Inflammatory macrophage treated with lipopolysaccharide for 4 hours (primary cell): Measurements from ENCODE around the gene ARHGAP4.

Source experiments
- DNase-seq: peaks from one replicate; pipeline ENCODE4 v3.0.0-alpha.2; 2020

ARHGAP4 gene

GRCh38 chrX:153944140-153944799, 18.2 kb upstream of the ARHGAP4 start, which contains the start of gene RENBP:
TSS of gene RENBP (minus strand) at chrX:153944643. CDS start at chrX:153944610, 33 bp downstream.
- peak; percentile 62 for DNase-seq

GRCh38 chrX:153941336-153942252, 15.5 kb upstream of the ARHGAP4 start:
- no peak for DNase-seq

DNA sequence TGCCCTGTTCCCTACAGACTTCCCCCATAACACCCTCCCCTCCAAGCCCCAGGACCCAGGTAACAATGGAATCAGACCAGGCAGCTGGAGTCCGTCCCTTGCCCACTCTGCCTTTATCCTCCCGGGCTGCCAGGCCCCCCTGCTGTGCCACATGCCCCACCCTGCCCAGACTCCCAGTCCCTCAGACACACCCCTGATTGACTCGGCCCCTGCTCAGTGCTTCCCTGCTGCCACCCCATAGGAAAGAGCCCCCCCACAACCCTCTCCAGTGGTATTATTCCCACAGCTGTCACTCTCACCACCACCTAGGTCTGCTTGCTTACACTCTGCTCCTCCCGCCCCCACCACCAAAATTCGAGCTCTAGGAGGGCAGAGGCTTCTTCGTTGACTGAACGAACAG, 13.5 kb upstream of the ARHGAP4 start:
- DNase-seq: no peak

DNA sequence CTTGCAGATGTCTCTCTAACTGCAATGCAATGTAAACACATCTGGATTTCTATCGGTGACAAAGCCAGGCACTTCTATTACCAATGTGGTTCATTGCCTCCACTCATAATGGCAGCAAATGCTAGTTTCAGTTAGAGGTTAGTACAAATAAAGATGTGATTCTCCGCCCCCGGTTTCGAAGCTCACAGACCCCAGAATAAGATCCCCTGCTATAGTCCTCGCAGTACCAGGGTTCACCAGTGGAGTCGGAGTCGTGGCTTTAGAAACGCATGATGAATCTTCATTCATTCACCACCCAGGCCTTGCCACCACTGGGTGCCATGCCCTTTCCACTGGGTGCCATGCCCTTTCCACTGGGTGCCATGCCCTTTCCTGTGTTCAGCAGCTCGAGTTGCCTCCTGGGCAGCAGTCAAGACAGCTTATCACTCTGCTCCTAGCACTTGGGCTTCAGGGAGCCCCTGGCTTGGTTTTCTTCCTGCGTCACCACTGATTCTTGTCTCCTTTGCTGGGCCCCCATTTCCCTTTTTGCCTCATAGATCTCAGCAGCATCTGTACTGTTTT, 12.2 kb upstream of the ARHGAP4 start:
- DNase-seq: no peak

DNA sequence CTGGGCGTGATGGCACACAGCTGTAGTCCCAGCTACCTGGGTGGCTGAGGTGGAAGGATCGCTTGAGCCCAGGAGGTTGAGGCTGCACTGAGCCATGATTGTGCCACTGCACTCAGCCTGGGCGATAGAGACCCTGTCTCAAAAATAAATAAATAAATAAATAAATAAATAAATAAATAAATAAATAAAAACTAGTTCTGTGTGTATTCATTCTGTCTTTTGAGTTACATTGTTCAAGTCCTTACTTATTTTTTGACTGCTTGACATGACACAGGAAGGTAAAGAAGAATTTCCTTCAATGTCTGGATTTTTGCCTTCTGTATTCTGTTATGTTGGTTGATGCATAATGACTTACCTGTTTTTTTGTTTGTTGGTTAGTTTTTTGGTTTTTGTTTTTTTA, 11.0 kb upstream of the ARHGAP4 start:
- no peak for DNase-seq

GRCh38 chrX:153935326-153935851, 9.3 kb upstream of the ARHGAP4 start:
- DNase-seq: no peak

DNA sequence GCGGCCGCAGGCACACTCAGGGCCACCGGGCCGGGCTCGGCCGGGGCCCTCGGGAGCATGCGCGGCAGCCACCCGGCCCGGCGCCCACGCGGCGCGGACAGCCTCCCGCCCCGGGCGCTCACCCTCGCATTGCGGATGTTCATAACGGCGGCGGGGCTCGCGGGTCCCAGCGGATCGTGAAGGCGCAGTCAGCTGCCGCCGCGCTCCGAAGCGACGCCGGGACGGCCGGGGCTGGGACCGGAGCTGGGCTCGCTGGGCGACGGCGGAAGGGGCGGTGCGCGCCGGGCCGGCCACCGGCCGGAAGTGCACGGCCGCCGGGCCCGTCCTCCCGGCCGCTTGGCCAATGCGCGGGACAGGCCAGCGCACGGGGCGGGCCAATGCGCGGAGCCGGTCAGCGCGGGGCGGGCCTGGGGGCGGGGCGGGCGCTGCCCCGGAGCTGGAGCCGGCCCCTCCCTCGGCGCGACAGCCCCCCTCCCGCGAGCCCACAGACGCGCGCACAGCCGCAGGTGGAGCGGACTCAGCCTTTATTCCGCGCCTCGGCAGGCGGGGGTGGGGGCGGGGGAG, 8.8 kb upstream of the ARHGAP4 start, which contains the start of gene NAA10:
Gene NAA10 (minus strand): TSS at position 276 of the 564 bp plus-strand sequence. CDS start 133 bp downstream, at position 143.
- DNase-seq: peak; percentile 75

- DNase-seq: no peak
These were observed 8.2 kb upstream of the ARHGAP4 start for GRCh38 chrX:153934148-153934761.

- DNase-seq: no peak
These were observed 7.7 kb upstream of the ARHGAP4 start for GRCh38 chrX:153933748-153934147.

DNA sequence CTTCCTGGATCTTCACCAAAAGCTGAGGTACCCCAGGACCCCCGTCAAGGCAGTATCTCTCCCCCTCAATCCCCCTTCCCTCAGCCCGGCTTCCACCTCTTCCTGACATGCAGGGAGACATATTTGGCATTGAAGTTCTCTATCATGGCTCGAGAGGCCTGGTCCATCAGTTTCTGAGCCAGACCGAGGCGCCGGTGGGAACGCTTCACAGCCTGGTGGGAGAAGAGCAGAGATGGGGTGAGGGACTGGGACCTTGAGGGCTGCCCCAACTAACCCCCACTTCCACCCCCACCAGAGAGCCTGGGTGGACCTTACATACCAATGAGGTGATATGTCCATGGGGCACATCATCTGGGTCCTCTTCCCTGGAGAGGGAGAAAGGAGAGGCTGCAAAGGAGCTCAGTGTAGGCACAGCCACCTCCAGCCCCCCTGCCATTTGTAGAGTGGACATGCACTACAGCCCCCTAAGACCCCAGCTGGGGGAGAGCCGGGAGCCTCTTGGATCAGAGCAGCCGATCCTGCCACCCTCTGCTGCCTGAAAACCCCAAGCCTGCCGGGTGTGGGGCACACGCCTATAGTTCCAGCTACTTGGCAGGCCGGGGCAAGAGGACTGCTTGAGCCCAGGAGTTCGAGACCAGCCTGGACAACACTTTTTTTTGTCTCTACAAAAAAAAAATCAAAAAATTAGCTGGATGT, 6.3 kb upstream of the ARHGAP4 start:
- DNase-seq: no peak

DNA sequence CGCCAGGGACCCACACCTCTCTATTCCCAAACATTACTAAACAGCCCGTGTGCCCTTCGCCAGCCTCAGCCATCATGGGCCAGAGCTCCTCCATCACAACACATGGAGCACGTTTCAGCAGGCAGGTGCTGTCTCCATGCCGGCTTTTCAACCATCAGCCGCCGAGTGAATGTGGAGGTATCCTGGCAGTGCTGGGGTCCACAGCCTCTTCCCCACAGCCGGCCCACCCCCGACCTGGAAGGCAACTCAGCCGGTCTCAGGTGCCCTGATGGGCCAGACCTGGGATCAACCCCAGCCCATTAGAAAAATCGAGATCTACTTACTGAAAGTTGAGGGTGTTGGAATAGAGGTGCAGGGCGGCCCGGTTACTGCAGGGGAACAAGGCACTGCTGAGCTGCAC, 5.7 kb upstream of the ARHGAP4 start:
- no peak for DNase-seq

GRCh38 chrX:153931151-153931550, 5.1 kb upstream of the ARHGAP4 start:
- DNase-seq: no peak

DNA sequence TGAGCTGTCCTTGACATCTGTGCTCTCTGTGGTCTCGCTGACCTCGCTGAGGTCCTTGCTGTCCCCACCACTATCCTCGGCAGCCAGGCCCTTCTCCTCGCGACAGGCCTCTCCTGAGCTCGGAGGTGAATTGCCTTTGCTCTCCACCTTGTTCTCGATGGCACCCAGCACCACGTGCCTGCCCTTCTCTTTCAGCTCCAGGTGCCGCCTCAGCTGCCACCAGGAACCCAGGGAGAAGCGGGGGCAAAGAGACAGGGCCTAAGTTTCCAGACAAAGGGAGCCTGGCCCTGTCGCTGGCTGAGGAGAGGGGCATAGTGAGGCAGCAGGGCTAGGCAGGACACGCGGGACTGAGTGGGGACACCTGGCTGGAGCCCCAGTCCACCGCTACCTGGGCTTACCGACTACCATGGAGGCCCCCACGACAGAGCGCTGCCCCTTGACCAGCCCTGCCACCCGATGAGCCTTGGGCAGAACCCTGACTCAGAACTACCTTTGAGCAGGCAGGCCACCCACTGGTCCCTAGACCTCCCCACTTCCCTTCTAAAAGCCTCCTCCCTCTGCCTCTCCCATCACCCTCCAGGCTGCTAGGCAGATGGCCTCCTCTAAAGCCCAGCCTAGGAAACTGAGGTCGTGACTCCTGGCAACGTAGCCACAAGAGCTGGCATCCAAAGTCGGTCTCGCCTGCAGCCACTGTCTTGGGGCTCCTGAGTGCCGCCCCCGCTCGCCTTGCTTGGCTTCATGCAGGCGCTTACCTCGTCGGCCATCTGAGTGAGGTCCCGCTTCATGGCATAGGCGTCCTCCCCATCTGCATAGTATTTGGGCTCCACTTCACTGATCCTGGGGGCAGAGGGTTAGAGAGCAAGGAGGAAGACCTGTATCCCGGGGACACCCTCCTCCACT, 4.2 kb upstream of the ARHGAP4 start:
- DNase-seq: no peak

GRCh38 chrX:153929576-153929975, 3.5 kb upstream of the ARHGAP4 start:
- no peak for DNase-seq

GRCh38 chrX:153928846-153929245, 2.8 kb upstream of the ARHGAP4 start:
- no peak for DNase-seq

DNA sequence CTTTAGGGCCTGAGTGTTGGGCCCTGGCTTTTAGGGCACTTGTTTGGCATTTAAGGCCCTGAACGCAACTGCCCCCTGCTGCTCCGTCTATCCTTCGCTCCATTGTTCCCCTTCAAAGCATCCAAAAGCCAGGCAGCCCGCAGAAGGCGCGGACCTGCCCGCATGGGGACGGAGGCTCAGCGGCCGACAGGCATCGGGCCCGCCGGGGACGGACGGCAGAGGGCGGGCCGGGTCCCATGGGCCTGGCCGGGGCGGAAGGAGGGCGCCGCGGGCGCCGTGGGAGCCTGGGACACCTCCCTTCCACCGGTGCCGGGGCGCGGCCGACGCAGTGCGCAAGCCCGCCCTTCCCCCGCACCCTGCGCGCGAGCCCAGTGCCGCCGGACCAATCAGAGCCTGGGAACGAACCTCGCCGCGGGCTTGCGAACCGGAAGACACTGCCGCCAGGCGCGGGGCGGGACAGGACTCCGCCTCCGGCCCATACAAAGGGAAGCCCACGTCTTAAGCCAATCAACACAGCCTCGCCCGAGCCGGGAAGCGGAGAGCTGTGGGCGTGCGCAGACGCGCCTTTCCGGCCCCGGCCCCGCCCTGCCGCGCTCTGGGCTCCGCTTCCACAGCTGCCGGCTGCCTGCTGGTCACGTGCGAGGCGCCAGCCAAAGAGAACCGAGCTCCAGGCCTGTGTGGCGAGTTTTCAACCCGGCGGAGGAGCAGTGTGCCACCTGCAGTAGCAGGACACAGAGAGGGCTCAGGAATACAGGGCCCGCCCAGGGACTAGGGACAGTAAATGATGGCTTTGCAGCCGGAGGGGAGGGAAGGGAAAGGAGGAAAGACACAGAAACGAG, 2.1 kb upstream of the ARHGAP4 start:
- DNase-seq: peak; percentile 96

GRCh38 chrX:153927672-153927921, 1.5 kb upstream of the ARHGAP4 start:
- no peak for DNase-seq

GRCh38 chrX:153926858-153927671, 1.0 kb upstream of the ARHGAP4 start:
- DNase-seq: peak; percentile 75

DNA sequence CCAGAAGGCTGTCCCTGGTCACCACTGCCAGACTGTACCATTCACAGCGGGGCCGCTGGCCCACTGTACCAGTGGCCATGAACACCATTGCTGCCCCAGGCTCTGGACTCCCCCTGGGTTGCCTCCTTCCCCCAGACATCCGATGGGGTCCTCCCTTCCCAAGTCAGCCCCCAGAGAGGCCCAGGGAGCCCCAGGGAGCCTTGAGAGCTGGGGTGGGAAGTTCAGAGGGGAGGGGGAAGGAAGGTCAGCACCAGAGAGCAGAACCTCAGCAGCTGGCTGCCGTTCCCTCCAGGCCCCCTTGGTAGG, 441 bp upstream of the ARHGAP4 start:
- DNase-seq: no peak

DNA sequence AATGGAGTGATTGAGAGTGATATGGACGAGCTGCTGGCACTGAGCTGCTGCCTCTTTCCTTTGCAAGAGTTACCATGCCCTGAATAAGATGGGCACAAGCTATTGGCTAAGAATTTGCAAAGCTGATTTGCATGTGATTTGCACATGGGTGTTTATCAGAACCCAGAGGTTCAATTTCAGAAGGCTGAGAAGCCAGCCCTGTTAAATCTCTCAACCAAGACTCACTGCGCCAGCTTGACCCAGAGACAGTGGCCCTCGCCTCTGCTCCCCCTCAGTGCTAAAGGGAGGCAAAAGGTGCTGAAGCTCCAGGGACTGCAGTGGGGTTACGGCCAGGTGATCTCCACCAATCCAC, 701 bp downstream of the ARHGAP4 start:
- DNase-seq: peak; percentile 39
